GM18505 (cell line): ENCODE results near the gene DVL1.

ENCODE experiments used
- ATAC-seq: cut with Tn5 transposase; IDR thresholded peaks from one replicate; pipeline ENCODE4 v1.9.1; 2021; ENCODE audit not compliant: unreplicated experiment
- POLR2A ChIP-seq: IDR thresholded peaks from 4 replicates; pipeline ENCODE4 v1.6.1; 2011; ENCODE audit warnings: borderline replicate concordance; ENCODE audit not compliant: insufficient read depth, insufficient read length; ENCODE audit errors: extremely low read depth

The DVL1 gene

DNA sequence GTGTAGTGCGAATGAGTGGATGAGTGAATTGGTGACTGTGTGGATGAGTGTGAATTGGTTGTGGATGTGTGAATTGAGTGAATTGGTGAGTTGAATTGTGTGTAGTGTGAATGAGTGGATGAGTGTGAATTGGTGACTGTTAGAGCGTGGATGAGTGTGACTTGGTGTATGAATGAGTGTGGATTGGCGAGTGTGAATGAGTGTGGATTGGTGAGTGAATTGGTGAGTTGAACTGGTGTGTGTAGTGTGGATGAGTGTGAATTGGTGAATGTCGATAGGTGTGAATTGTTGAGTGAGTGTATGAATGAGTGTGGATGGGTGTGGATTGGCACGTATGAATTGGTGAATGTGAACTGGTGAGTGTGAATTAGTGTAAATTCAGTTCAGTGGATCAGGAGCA is 18.1 kb upstream of the DVL1 start:
- no peak for ATAC-seq
- no peak for TF ChIP-seq POLR2A

DNA sequence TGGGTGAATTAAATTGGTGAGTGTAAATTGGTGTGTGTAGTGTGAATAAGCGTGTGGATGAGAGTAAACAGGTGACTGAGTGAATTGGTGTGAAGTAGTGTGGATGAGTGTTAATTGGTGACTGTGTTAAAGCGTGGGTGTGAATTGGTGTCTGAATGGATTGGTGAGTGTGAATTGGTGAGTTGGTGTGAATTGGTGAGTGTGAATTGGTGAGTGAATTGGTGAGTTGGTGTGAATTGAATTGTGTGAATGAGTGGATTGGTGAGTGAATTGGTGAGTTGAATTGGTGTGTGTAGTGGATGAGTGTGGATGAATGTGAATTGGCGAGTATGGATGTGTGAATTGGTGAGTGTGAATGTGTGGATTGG is 17.5 kb upstream of the DVL1 start:
- ATAC-seq: no peak
- TF ChIP-seq POLR2A: no peak

DNA sequence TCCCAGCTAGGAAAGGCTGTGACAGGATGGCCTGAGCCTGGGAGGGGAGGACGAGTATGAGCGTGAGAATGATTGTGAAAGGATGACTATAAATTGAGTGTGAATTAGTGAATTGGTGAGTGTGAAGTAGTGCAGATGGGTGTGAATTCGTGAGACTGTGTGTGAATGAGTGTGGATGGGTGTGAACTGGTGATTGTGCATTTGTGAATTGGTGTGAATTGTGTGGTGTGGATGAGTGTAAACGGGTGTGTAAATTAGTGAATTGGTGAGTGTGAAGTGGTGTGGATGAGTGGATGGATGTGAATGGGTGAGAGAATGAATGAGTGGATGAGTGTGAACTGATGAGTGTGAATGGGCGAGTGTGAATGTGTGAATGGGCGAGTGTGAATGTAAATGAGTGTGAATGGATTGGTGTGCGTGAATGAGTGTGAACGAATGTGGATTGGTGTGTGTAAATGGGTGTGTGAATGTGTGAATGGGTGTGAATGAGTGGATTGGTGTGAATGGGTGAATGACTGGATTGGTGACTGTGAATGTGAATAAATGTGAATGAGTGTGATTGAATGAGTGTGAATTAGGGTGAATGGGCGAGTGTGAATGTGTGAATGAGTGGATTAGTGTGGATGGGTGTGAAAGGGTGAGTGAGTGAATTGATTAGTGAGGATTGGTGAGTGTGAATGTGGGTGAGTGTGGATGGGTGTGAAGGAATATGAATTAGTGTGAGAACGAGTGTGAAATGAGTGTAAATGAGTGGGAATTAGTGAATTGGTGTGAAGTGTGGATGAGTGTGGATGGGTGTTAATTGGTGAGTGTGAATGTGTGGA is 16.9 kb upstream of the DVL1 start:
- TF ChIP-seq POLR2A: no peak
- ATAC-seq: no peak

DNA sequence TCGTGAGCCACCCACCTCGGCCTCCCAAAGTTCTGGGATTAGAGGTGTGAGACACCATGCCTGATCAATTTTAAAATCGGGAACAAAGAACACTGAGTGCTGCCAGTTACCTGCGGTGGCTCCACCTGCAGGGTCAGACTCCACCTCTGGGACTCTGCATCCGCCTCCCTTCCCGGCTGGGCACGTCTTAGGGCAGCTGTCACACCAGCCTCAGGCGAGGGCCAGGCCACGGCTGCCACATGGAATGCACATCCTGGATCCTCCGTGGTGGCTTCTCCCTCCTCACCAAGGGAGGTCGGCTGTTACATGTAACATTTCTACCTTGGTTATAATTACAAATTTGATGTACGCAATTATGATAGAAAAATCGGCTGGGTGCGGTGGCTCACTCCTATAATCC is 15.0 kb upstream of the DVL1 start:
- TF ChIP-seq POLR2A: no peak
- ATAC-seq: no peak

DNA sequence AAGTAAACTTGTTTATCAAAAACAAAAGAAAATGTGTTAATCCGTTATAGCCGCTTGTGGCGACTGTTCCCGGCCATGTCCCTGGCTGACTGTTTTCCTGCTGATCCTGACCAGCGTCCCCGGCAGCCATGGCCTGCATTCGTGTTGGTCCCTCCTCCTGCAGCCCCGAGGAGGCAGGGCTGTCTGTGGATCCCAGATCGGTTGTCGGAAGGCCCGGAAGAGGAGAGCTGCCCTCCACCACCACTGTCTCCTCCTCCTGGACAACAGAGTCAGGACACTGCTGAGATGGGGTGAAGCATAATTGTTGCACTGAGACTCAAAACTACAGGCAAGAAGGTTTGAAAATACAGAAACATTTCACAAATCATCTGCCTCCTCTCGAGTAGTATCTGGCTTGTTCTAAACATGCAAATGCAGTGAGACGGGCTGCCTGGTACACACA is 12.8 kb upstream of the DVL1 start:
- ATAC-seq: no peak
- no peak for TF ChIP-seq POLR2A

DNA sequence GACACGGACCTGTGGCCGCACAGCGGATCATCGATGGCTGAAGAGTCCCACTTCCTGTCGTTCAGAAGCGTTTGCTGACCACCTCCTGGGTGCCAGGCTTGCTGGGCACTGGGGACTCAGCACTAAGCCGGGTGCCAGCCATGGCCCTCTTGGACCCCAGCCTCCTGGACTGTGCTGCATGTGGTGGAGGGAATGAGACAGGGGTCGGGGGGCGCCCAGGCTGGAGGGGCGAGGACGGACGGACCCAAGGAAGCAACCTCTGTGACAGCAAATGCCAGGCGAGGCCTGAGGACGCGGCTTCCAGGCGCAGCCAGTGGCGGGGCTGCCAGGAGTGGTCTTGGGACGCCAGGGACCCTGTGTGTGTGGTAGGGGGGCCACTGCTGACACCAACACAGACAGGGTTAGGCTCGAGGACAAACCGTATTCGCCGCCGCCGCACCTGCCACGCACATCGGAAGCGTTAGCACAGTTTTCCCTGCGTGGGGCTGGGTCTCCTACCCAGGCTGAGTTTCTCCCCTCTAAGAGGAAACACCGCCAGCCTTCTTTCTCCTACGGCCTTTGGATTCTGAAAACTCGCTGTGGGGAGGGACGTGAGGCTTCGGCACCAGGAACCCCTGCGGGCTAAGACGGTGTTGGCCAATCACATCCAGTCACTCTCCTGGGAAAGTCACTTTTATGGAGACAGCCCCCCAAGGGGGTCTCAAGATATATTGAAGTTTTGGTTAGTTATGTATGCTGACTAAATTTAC is 12.2 kb upstream of the DVL1 start:
- TF ChIP-seq POLR2A: no peak
- no peak for ATAC-seq

DNA sequence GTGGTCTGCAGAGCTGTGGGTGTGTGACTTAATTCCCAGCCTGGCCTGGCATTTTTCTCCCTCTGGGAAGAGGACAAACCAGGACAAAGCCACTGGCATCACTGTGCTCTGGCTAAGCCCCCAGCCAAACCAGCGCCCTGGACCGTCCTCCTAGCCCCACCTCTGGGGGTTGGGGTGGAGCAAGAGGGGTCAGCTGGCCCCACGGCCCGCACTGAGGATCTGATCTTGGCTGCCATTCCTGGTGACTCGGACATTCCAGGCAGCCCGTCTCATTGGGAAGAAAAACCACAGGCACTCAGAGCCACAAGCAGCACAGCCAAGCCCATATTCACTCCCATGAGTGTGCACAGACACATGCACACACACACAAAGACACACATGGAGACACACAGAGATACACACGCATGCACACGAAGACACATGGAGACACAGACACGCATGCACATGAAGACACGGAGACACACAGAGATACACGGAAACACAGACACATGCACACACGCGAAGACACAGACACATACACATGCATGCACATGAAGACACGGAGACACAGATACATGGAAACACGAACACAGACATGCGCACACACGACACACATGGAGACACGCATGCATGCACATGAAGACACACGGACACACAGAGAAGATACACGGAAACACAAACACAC is 11.4 kb upstream of the DVL1 start:
- TF ChIP-seq POLR2A: no peak
- ATAC-seq: no peak

DNA sequence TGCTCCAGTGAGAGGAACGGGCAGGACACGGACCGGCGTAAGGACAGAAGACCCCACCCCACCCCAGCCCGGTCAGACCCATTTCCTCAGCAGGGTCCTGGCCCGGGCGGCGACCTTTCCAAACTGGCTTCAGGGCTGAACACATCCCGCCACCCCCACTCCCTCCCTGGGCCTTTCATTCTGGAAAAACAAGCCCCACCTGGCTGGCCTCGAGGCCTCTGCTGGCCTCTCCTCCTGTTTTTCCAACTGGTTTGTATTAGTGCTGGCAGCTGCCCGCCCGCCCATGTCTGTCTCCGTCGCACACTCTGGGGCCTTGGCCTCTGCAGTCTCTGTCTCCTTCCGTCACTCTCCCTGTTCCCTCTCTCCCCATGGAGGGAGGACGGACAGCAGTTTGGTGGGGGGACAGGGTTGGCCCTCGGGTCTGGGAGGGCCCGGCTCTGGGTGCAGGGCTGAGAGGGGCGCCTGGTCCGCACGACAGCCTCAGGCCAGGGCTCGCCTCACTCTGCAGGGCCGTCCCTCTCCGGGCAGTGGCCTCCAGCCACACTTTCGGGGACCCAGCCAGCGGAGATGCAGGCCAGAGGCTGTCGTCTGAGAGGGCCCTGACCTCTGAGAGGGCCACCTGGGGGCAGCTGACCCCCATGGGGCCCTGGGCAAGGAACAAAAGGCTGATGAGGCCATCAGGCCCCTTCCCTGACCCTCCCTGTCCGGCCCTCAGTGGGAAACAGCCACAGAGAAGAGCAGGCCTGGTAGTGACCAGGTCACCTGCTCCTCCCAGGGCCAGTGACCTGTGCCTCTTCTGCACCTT is 10.6 kb upstream of the DVL1 start:
- no peak for TF ChIP-seq POLR2A
- no peak for ATAC-seq

DNA sequence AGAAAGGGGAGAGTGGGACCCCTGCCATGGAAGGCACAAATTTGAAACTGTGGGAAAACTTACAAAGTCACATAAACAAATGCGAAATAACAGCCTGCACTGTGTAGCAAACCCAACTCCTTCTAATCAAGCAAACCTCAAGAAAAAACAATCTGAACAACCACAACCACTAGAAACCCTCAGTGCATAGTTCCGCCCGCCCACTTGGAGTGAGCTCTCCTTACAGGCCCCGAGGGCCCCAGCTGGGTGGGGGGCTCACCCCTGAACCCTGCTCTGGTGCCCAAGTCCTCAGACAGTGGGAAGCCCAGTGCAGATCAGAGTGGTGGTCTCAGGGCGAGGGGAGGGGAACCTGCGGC is 10.1 kb upstream of the DVL1 start:
- ATAC-seq: no peak
- no peak for TF ChIP-seq POLR2A

DNA sequence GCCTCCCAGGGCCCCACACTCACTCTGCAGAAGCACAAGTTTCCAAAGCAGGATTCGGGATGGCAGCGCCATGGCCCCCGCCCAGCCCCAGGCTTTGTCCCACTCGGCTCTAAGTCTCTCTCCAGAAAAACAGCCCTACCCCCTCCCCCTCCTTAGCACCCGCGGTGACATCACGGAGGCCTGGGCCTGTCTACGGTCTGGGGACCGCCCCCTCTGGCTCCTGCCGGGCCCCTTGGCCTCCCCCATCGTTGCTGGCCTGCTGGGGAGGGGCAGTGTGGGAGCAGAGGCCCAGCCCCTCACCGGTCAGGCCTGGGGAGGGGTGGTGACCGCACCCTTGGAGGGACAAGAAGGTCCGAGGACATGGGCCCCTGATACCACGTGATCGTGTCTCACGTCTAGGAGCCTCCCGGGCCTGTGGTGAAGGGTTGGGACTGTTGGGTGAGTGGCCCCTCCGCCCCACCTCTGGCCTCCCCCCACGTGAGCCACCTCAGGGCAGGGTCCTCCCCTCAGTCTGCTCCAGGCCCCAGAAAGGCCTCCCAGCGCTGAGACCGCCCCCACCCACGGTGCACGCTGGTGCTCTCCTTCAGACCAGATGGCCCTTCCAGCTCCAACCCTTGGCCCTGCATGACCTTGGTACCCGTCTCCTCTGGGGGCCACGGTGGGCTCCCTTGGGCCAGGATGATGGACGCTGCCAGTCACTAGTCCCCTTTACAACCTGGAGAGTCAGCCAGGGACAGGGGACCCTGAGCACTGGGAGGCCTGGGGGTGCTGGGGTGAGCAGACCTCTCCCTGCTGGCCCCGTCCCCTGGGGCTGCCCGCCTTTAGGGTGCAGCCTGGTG is 9.4 kb upstream of the DVL1 start, which contains the start of gene MXRA8:
TSS of gene MXRA8 (minus strand) at position 123 of the 839 bp plus-strand sequence. CDS start at position 72, 51 bp downstream.
- no peak for ATAC-seq
- TF ChIP-seq POLR2A: no peak

DNA sequence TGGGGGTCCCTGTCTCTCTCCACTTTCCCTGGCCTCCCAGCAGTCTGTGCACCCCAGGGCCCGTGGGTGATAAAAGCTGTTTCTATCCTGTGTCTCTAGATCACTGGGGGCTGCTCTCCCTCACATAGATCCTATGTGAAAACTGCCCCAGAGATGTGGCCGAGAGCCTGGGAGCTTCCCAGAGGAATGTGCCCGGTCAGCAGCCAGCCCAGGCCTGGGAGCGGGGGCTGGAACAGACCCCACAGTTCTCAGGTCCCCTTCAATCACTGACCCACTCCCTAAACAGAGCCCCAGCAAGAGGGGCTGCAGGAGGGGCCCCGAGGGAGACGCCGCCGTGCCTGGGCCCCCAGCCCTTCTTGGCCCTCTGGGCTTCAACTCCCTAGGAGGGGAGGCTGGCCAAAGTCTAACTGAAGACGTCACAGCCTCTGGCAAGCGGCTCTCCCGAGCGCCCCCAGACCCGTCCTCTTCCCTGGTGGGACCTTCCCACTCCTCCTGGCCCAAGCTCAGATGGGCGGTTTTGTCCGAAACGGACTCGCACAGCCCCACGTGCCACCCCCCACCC is 8.7 kb upstream of the DVL1 start:
- no peak for ATAC-seq
- no peak for TF ChIP-seq POLR2A
